Keratinocyte (primary cell): ENCODE results near the gene HEG1. TPM values are rescaled to one million over a fixed set of nuclear protein-coding genes. Genes with fewer than 3 reads are reported as not detected.

ENCODE experiments used
- DNase-seq: peaks from one replicate; pipeline ENCODE4 v3.0.0-alpha.2; 2011; ENCODE audit warnings: low read depth, missing footprints, low spot score
- FAIRE-seq: peaks from 2 replicates; lab custom pipeline; 2011; peaks lifted over from hg19 to GRCh38; lab: Jason Lieb, UNC
- H2AFZ ChIP-seq: 2 replicates; pipeline ENCODE4 v1.6.0; 2012; ENCODE audit warnings: low read length, control low read depth, inconsistent platforms; ENCODE audit not compliant: control insufficient read depth
- H3K27ac ChIP-seq: 2 replicates; pipeline ENCODE4 v1.5.1; 2011; ENCODE audit warnings: low read length; ENCODE audit not compliant: control insufficient read depth, insufficient read depth
- H3K27me3 ChIP-seq: 3 replicates; pipeline ENCODE4 v1.6.0; 2011; ENCODE audit warnings: low read length; ENCODE audit not compliant: control insufficient read depth, insufficient read depth; ENCODE audit errors: extremely low read depth
- H3K36me3 ChIP-seq, 2 experiments: 2 replicates in 1 of 2; 3 replicates in 1 of 2; pipeline ENCODE4 v1.5.1; 2011; ENCODE audit warnings: low read length in 2 of 2, mild to moderate bottlenecking in 1 of 2; ENCODE audit not compliant: control insufficient read depth in 2 of 2, insufficient read depth in 2 of 2; ENCODE audit errors: extremely low read depth in 1 of 2
- H3K4me1 ChIP-seq: 3 replicates; pipeline ENCODE4 v1.5.1; 2011; ENCODE audit warnings: low read length; ENCODE audit not compliant: control insufficient read depth, insufficient read depth; ENCODE audit errors: extremely low read depth
- H3K4me2 ChIP-seq: 3 replicates; pipeline ENCODE4 v1.6.0; 2011; ENCODE audit warnings: low read depth, low read length; ENCODE audit not compliant: control insufficient read depth, insufficient read depth; ENCODE audit errors: extremely low read depth
- H3K4me3 ChIP-seq, 3 experiments: fragments of 200-600 bp in 1 of 3; sonication (generic) in 1 of 3; 2 replicates in 2 of 3; 3 replicates in 1 of 3; pipeline ENCODE4 v1.5.1; 2011 to 2016; ENCODE audit warnings: low read length in 3 of 3, mild to moderate bottlenecking in 3 of 3, control low read depth in 2 of 3, inconsistent platforms in 1 of 3, low read depth in 1 of 3, mixed read lengths in 1 of 3, mixed run types in 1 of 3, moderate library complexity in 1 of 3; ENCODE audit not compliant: control insufficient read depth in 2 of 3, insufficient read depth in 2 of 3; ENCODE audit errors: extremely low read depth in 1 of 3
- H3K79me2 ChIP-seq: 2 replicates; pipeline ENCODE4 v1.6.0; 2012; ENCODE audit warnings: low read length; ENCODE audit not compliant: control insufficient read depth, insufficient read depth
- H3K9ac ChIP-seq: 3 replicates; pipeline ENCODE4 v1.6.0; 2011; ENCODE audit warnings: low read length; ENCODE audit not compliant: control insufficient read depth, insufficient read depth; ENCODE audit errors: extremely low read depth
- H3K9me1 ChIP-seq: 3 replicates; pipeline ENCODE4 v1.6.0; 2011; ENCODE audit warnings: low read length; ENCODE audit not compliant: control insufficient read depth, insufficient read depth; ENCODE audit errors: extremely low read depth
- H3K9me3 ChIP-seq: 2 replicates; pipeline ENCODE4 v1.5.1; 2012; ENCODE audit warnings: low read depth, low read length; ENCODE audit not compliant: control insufficient read depth
- H4K20me1 ChIP-seq: 3 replicates; pipeline ENCODE4 v1.6.0; 2011; ENCODE audit warnings: low read length; ENCODE audit not compliant: control insufficient read depth, insufficient read depth; ENCODE audit errors: extremely low read depth
- EZH2 ChIP-seq: IDR thresholded peaks from one replicate; pipeline ENCODE4 v1.6.1; 2012; ENCODE audit warnings: inconsistent platforms, mild to moderate bottlenecking, low read length, moderate library complexity
- dilution Hi-C: fragments of 300-500 bp; cut with MboI; formaldehyde crosslinking; loops from one replicate; pipeline ENCODE4 v1.7.0; 2020; ENCODE audit warnings: low sequenced_read_pairs; ENCODE audit not compliant: extremely low pct_ligation_motif_present
- polyA plus RNA-seq, 5 experiments: library from polyadenylated mRNA; depleted of rRNA in 3 of 5; stranded (reverse) in 3 of 5; stranded (forward) in 1 of 5; unstranded in 1 of 5; fragments of >200 nt; gene quantifications; 1 replicate in 1 of 5; 2 replicates in 3 of 5; 3 replicates in 1 of 5; pipeline versions ENCODE4 v1.2.1 to v1.2.3, GENCODE V29; 2011 to 2012; ENCODE audit warnings: missing spikeins in 2 of 5, low read depth in 1 of 5, low replicate concordance in 1 of 5
- TF ChIP-seq, protein P1 (sequence below), 3 experiments: IDR thresholded peaks in 1 of 3; conservative IDR thresholded peaks in 1 of 3; optimal IDR thresholded peaks in 1 of 3; 2 replicates in 2 of 3; 3 replicates in 1 of 3; pipeline versions ENCODE3 to v1.5.1; 2011; ENCODE audit warnings: low read length in 3 of 3, mild to moderate bottlenecking in 3 of 3, moderate library complexity in 2 of 3, control low read depth in 1 of 3, inconsistent platforms in 1 of 3; ENCODE audit not compliant: insufficient read depth in 2 of 3; ENCODE audit errors: extremely low read depth in 1 of 3

HEG1 gene
- polyA plus RNA-seq, 1 donor (not counting 4 experiments of a cell fraction or from before 2014, with no cell fraction given): 12.7 TPM

DNA sequence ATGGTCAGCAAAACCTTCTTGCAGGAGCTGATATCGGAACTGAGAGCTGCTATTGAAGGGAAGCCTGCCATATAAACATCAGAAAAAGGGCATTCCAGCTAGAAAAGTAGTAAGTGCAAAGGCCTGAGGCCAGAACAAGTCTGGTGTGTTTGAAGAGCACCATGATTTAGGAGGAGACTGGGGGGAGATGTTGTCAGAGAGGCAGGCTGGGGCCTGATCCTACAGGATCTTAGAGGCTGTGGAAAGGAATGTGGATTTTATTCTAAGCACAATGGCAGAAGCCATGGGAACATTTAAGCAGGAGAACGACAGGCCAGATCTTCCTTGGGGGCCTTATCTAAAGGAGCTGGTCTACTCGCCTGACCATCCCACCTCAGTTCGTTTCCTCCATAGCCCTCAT is 116.1 kb downstream of the HEG1 start:
- Histone ChIP-seq H3K9me1 (no peaks in the 10 kb centered on the region), H2AFZ (peak overlapping the region; percentile 27), H3K4me1 (peaks cover 6% of the 10 kb centered on the region), H3K27ac (no peak overlapping the region), H4K20me1 (no peaks in the 10 kb centered on the region), H3K36me3 (no peaks in the 10 kb centered on the region), H3K4me3 (no peak overlapping the region), H3K79me2 (no peaks in the 10 kb centered on the region), H3K9ac (no peak overlapping the region), H3K4me2 (peak overlapping the region; percentile 42), H3K9me3 (no peaks in the 10 kb centered on the region), H3K27me3 (no peaks in the 10 kb centered on the region)
- TF ChIP-seq, protein P1, sequence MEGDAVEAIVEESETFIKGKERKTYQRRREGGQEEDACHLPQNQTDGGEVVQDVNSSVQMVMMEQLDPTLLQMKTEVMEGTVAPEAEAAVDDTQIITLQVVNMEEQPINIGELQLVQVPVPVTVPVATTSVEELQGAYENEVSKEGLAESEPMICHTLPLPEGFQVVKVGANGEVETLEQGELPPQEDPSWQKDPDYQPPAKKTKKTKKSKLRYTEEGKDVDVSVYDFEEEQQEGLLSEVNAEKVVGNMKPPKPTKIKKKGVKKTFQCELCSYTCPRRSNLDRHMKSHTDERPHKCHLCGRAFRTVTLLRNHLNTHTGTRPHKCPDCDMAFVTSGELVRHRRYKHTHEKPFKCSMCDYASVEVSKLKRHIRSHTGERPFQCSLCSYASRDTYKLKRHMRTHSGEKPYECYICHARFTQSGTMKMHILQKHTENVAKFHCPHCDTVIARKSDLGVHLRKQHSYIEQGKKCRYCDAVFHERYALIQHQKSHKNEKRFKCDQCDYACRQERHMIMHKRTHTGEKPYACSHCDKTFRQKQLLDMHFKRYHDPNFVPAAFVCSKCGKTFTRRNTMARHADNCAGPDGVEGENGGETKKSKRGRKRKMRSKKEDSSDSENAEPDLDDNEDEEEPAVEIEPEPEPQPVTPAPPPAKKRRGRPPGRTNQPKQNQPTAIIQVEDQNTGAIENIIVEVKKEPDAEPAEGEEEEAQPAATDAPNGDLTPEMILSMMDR (optimal IDR thresholded peaks at IDR 0.05 in 1 of 3, IDR thresholded peaks at IDR 0.05 in 1 of 3, conservative IDR thresholded peaks at IDR 0.05 in 1 of 3; ENCODE audit: extremely low read depth in 1 of 3, insufficient read depth in 2 of 3, low read length in 3 of 3): no peak
- TF ChIP-seq EZH2: no peak
- DNase-seq (no peak), FAIRE-seq (no peak)
- dilution Hi-C loops: no loop called here

DNA sequence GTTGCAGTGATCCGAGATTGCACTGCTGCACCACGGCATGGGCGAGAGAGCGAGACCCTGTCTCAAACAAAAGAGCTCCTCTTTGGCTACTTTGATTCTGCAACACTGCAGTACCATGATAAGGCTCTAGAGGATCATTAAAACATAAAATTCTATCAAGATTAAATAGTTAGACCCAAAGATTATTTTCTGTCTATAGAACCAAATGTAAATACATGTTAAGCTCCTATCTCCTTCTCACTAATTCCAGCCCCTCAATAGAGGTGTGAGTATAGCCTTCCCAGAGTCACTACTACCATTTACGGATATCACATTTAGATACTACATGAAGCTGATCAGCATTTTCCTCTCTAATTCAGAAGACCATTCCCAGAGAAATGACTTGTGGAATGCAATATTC is 116.9 kb downstream of the HEG1 start:
- Histone ChIP-seq H3K27me3 (no peaks in the 10 kb centered on the region), H3K4me2 (no peak overlapping the region), H3K36me3 (no peaks in the 10 kb centered on the region), H3K9me3 (no peaks in the 10 kb centered on the region), H4K20me1 (no peaks in the 10 kb centered on the region), H3K9me1 (no peaks in the 10 kb centered on the region), H3K4me1 (peaks cover 6% of the 10 kb centered on the region), H2AFZ (no peak overlapping the region), H3K9ac (no peak overlapping the region), H3K27ac (no peak overlapping the region), H3K79me2 (no peaks in the 10 kb centered on the region), H3K4me3 (no peak overlapping the region)
- FAIRE-seq (no peak), DNase-seq (no peak)
- dilution Hi-C loops: no loop called here
- no peak for TF ChIP-seq EZH2
- TF ChIP-seq, protein P1 (optimal IDR thresholded peaks at IDR 0.05 in 1 of 3, IDR thresholded peaks at IDR 0.05 in 1 of 3, conservative IDR thresholded peaks at IDR 0.05 in 1 of 3; ENCODE audit: extremely low read depth in 1 of 3, insufficient read depth in 2 of 3, low read length in 3 of 3): no peak
